ENCODE data around the gene PRDM16. TPM values are rescaled to one million over a fixed set of nuclear protein-coding genes. Genes with fewer than 3 reads are reported as not detected.

PRDM16 gene
- total RNA-seq, 2 experiments from 2014 or later, result 0.05 to 0.20 TPM

DNA sequence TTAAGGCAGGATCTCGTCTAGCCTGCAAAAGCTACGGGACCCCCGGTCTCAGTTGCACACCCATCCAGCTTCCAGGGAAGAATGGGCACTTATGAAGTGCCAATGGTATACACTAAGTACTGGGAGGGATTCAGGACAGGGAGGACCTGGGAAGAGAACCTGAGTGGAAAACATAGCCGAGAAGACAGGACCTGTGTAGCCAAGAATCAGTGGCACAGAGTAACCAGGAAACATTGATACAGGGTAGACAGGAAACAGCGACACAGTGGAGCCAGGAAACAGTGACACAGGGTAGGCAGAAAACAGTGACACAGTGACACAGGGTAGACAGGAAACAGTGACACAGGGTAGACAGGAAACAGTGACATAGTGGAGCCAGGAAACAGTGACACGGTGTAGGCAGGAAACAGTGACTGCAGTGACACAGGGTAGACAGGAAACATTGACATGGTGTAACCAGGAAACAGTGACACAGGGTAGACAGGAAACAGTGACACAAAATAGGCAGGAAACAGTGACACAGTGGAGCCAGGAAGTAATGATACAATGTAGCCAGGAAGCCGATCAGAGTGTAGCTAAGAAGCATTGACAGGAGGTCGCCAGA, 247.4 kb downstream of the PRDM16 start:
- peaks cover 24% of the 10 kb centered on the region for H3K4me1 Mint-ChIP-seq (ENCODE audit: low read depth)
- peak overlapping the region; percentile 90 for H3K27ac Mint-ChIP-seq
- CTCF ChIA-PET, result no interaction called here
- intact Hi-C loops (cut with micrococcal nuclease), result no loop called here
- peaks cover 10% of the 10 kb centered on the region for H3K27me3 Mint-ChIP-seq (ENCODE audit: low read depth)
- DNase-seq, result peak; percentile 53
- no peak overlapping the region for H3K4me3 Mint-ChIP-seq
- H3K36me3 Mint-ChIP-seq (ENCODE audit: low read depth), result no peaks in the 10 kb centered on the region
- peaks cover 9% of the 10 kb centered on the region for H3K9me3 Mint-ChIP-seq

DNA sequence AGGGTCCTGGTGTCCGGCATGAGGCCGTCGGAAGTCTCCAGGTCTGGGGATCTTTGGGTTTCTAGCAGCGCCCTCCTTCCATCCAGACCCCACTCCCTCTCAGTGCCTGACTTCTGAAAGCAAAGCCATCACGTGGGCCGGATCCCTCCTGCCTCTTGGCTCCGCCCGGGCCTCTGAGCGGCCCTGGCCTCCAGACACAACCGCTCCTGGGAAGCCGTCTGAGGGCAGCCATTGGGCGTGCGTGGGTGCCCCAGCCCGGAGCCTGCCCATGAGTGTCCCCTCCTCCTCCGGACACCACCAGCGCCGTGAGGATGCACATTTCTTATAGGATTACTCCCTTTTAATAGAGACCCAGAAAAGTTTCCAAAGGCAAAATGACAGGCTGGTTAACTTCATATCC, 248.5 kb downstream of the PRDM16 start:
- no peak for DNase-seq
- Mint-ChIP-seq H3K36me3 (ENCODE audit: low read depth) (no peaks in the 10 kb centered on the region), H3K27ac (no peak overlapping the region), H3K4me3 (no peak overlapping the region), H3K4me1 (ENCODE audit: low read depth) (peaks cover 23% of the 10 kb centered on the region), H3K9me3 (peaks cover 9% of the 10 kb centered on the region), H3K27me3 (ENCODE audit: low read depth) (peaks cover 9% of the 10 kb centered on the region)
- intact Hi-C loops (cut with micrococcal nuclease), result no loop called here
- CTCF ChIA-PET, result no interaction called here

DNA sequence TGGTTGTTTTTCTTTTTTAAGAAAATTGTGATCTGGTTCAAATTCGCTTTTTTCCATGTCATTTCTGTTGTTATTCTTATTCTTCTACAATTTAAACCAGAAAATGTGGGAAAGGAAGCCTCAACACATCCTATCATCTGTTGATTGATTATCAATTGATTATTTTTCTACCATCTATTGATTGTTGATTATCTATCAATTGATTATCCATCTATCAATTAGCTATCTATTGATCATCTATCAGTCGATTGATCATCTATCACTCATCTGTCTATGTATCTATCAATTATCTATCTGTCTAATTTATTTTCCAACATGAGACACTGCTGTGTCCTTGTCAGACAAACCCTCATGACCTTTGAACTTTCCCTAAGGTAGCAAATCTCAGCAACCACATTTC, 249.3 kb downstream of the PRDM16 start:
- peaks cover 4% of the 10 kb centered on the region for H3K27me3 Mint-ChIP-seq (ENCODE audit: low read depth)
- H3K9me3 Mint-ChIP-seq, result peaks cover 9% of the 10 kb centered on the region
- H3K27ac Mint-ChIP-seq, result no peak overlapping the region
- H3K4me3 Mint-ChIP-seq, result no peak overlapping the region
- H3K4me1 Mint-ChIP-seq (ENCODE audit: low read depth), result peaks cover 14% of the 10 kb centered on the region
- DNase-seq, result no peak
- intact Hi-C loops (cut with micrococcal nuclease), result no loop called here
- no peaks in the 10 kb centered on the region for H3K36me3 Mint-ChIP-seq (ENCODE audit: low read depth)
- CTCF ChIA-PET, result interaction anchor here (1.5 kb wide), 1 partner anchor 305 kb away, joined by 4 read pairs; no protein-coding TSS in a partner anchor

GRCh38 chr1:3319874-3320245, 250.9 kb downstream of the PRDM16 start:
- H3K27ac Mint-ChIP-seq, result no peak overlapping the region
- CTCF ChIA-PET, result interaction anchor here (0.6 to 0.7 kb wide), 2 partner anchors 8 to 67 kb away, joined by 3 read pairs; no protein-coding TSS in a partner anchor
- intact Hi-C loops (cut with micrococcal nuclease), result loop anchor here (1.0 kb wide), 1 partner anchor 308 kb away; no protein-coding TSS in a partner anchor

DNA sequence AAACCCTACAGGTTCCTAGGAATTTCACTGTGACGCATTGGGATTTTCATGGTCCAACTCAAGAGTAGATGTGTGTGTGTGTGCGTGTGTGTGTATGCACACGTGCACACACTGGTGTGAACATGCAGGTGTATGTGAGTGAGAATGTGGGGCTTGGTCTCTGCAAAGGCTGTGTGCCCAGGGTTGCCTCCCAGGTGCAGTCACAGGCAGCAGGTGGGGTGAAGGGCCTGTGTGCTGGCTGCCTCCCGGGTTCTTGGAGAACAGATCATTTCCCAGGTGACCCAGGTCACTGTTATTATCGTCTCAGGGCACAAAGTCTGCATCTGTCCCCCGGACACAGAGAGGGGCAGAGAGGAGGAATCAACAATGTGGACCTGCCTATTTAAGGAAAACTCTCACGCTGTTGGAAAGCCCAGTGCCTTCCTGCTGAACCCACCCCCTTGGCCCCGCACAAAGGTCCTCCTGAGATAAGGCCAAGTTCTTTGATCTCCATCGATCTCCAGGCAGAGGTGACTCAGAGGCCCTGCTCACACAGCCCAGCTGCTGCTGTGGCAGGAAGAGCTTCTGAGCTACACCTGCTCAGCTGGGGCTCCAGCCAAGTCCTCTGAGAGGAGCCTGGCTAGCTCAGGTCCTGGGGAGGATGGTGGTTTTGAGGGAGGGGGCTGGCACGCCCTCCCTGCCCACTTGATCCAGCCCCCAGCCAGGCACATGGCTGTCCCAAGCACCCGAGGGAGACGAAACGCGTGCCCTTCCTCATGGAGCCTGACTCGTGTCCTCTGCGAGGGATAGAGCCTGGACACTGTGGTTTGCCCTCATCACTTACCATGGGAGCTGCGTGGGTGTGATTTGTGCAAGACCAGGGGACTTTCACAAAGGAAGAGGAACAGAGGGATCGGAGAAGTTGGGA, 251.5 kb downstream of the PRDM16 start:
- H3K4me3 Mint-ChIP-seq, result no peak overlapping the region
- H3K27ac Mint-ChIP-seq, result no peak overlapping the region
- no peaks in the 10 kb centered on the region for H3K36me3 Mint-ChIP-seq (ENCODE audit: low read depth)
- DNase-seq, result no peak
- peaks cover 12% of the 10 kb centered on the region for H3K4me1 Mint-ChIP-seq (ENCODE audit: low read depth)
- intact Hi-C loops (cut with micrococcal nuclease), result loop anchor here (1.0 kb wide), 1 partner anchor 308 kb away; no protein-coding TSS in a partner anchor
- H3K9me3 Mint-ChIP-seq, result peaks cover 9% of the 10 kb centered on the region
- H3K27me3 Mint-ChIP-seq (ENCODE audit: low read depth), result peaks cover 2% of the 10 kb centered on the region
- CTCF ChIA-PET, result interaction anchor here (0.6 to 0.9 kb wide), 2 partner anchors 10 to 66 kb away, joined by 3 read pairs; no protein-coding TSS in a partner anchor

More at GRCh38 chr1:3319874-3320245, 250.9 kb downstream of the PRDM16 start:
- H3K27me3 Mint-ChIP-seq (ENCODE audit: low read depth), result peaks cover 2% of the 10 kb centered on the region
- DNase-seq, result peak; percentile 71
- no peak overlapping the region for H3K4me3 Mint-ChIP-seq
- no peaks in the 10 kb centered on the region for H3K36me3 Mint-ChIP-seq (ENCODE audit: low read depth)
- peaks cover 12% of the 10 kb centered on the region for H3K4me1 Mint-ChIP-seq (ENCODE audit: low read depth)
- H3K9me3 Mint-ChIP-seq, result peaks cover 9% of the 10 kb centered on the region

- intact Hi-C loops (cut with micrococcal nuclease), result no loop called here
- DNase-seq, result no peak
- peaks cover 4% of the 10 kb centered on the region for H3K4me1 Mint-ChIP-seq (ENCODE audit: low read depth)
Observed at GRCh38 chr1:3321559-3322449, 252.8 kb downstream of the PRDM16 start.

DNA sequence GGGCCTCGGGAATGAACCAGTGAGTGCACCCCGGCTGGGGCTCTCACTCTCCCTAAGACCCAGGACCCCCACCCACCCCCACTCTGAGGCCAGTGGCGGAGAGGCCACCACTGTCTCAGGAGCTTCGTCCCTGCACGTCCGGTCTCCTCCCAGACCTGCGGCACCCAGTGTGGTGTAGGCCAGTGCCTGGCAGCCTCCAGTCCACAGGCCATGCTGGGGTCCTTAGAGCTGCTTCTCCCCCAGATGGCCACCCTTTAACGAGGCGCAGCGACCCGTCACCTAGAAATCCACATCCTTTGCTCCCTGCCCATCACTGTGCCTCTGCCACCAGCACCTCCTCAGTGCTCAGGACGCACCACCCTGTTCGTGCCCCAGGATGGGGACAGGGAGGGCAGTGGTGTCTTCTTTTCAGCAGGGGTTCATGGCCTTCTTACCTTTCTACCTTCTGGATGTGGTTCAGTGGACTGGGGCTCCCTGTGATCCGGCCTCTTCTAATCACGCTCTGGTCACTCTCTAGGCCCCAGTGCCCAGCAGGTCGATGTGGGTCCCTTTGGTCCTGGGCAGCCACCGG, 253.5 kb downstream of the PRDM16 start:
- Mint-ChIP-seq H3K27me3 (ENCODE audit: low read depth) (peaks cover 2% of the 10 kb centered on the region), H3K27ac (no peak overlapping the region), H3K4me1 (ENCODE audit: low read depth) (peaks cover 3% of the 10 kb centered on the region)

More at GRCh38 chr1:3321559-3322449, 252.8 kb downstream of the PRDM16 start:
- H3K36me3 Mint-ChIP-seq (ENCODE audit: low read depth), result no peaks in the 10 kb centered on the region
- H3K9me3 Mint-ChIP-seq, result peaks cover 3% of the 10 kb centered on the region
- H3K27ac Mint-ChIP-seq, result no peak overlapping the region
- no peak overlapping the region for H3K4me3 Mint-ChIP-seq
- peaks cover 2% of the 10 kb centered on the region for H3K27me3 Mint-ChIP-seq (ENCODE audit: low read depth)
- CTCF ChIA-PET, result no interaction called here

GRCh38 chr1:3323021-3323795, 254.2 kb downstream of the PRDM16 start:
- intact Hi-C loops (cut with micrococcal nuclease), result no loop called here
- Mint-ChIP-seq H3K27me3 (ENCODE audit: low read depth) (peaks cover 2% of the 10 kb centered on the region), H3K4me3 (no peak overlapping the region), H3K9me3 (no peaks in the 10 kb centered on the region), H3K4me1 (ENCODE audit: low read depth) (peaks cover 3% of the 10 kb centered on the region), H3K27ac (no peak overlapping the region), H3K36me3 (ENCODE audit: low read depth) (no peaks in the 10 kb centered on the region)
- DNase-seq, result no peak
- CTCF ChIA-PET, result interaction anchor here (0.7 kb wide), 1 partner anchor 326 kb away, joined by 3 read pairs; no protein-coding TSS in a partner anchor

More for the DNA sequence above, 253.5 kb downstream of the PRDM16 start:
- no peak overlapping the region for H3K4me3 Mint-ChIP-seq
- CTCF ChIA-PET, result no interaction called here
- DNase-seq, result no peak
- no peaks in the 10 kb centered on the region for H3K36me3 Mint-ChIP-seq (ENCODE audit: low read depth)
- intact Hi-C loops (cut with micrococcal nuclease), result no loop called here
- no peaks in the 10 kb centered on the region for H3K9me3 Mint-ChIP-seq

- intact Hi-C loops (cut with micrococcal nuclease), result no loop called here
- CTCF ChIA-PET, result no interaction called here
Observed at GRCh38 chr1:3323796-3324703, 255.0 kb downstream of the PRDM16 start.

GRCh38 chr1:3324704-3325535, 255.9 kb downstream of the PRDM16 start:
- no peak for DNase-seq
- Mint-ChIP-seq H3K9me3 (no peaks in the 10 kb centered on the region), H3K36me3 (ENCODE audit: low read depth) (no peaks in the 10 kb centered on the region), H3K4me3 (no peak overlapping the region), H3K27ac (no peak overlapping the region), H3K4me1 (ENCODE audit: low read depth) (peaks cover 3% of the 10 kb centered on the region), H3K27me3 (ENCODE audit: low read depth) (peaks cover 2% of the 10 kb centered on the region)
- CTCF ChIA-PET, result no interaction called here
- intact Hi-C loops (cut with micrococcal nuclease), result no loop called here

More at GRCh38 chr1:3323796-3324703, 255.0 kb downstream of the PRDM16 start:
- H3K36me3 Mint-ChIP-seq (ENCODE audit: low read depth), result no peaks in the 10 kb centered on the region
- peaks cover 3% of the 10 kb centered on the region for H3K4me1 Mint-ChIP-seq (ENCODE audit: low read depth)
- H3K4me3 Mint-ChIP-seq, result no peak overlapping the region
- peaks cover 2% of the 10 kb centered on the region for H3K27me3 Mint-ChIP-seq (ENCODE audit: low read depth)
- no peak overlapping the region for H3K27ac Mint-ChIP-seq
- no peak for DNase-seq
- no peaks in the 10 kb centered on the region for H3K9me3 Mint-ChIP-seq

All from activated naive CD4-positive, alpha-beta T cell treated with anti-CD3 and anti-CD28 coated beads for 36 hours (primary cell).